Sigmoid colon (tissue), 7 donors: ENCODE data around the gene LRRC30. TPM values are rescaled to one million over a fixed set of nuclear protein-coding genes. Genes with fewer than 3 reads are reported as not detected.

Source experiments
- DNase-seq: peaks from one replicate; pipeline ENCODE4 v3.0.0-alpha.2; 2019
- H3K27ac ChIP-seq, 4 donors: fragments of 200-600 bp; sonication (generic); one replicate each; pipeline ENCODE4 v1.5.1; 2016 to 2019; ENCODE audit warnings: mild to moderate bottlenecking in 1 of 4
- H3K27me3 ChIP-seq, 3 donors: fragments of 200-600 bp; sonication (generic); one replicate each; pipeline ENCODE4 v1.5.1; 2019; ENCODE audit warnings: mild to moderate bottlenecking in 1 of 3
- H3K36me3 ChIP-seq, 4 donors: fragments of 200-600 bp; sonication (generic); one replicate each; pipeline ENCODE4 v1.5.1; 2016 to 2019
- H3K4me1 ChIP-seq, 4 donors: fragments of 200-600 bp; sonication (generic); one replicate each; pipeline ENCODE4 v1.5.1; 2017 to 2019
- H3K4me3 ChIP-seq, 4 donors: fragments of 200-600 bp; sonication (generic); one replicate each; pipeline ENCODE4 v1.5.1; 2017 to 2019; ENCODE audit warnings: mild to moderate bottlenecking in 2 of 4, moderate library complexity in 1 of 4
- H3K9me3 ChIP-seq, 4 donors: fragments of 200-600 bp in 3 of 4; sonication (generic) in 3 of 4; one replicate each; pipeline versions ENCODE4 v1.5.1 to v1.6.1; 2013 to 2019
- CTCF ChIP-seq, 4 experiments: fragments of 450-650 bp in 3 of 4; fragments of 200-600 bp in 1 of 4; IDR thresholded peaks; one replicate each; pipeline ENCODE4 v1.5.1; 2016 to 2019; ENCODE audit warnings: antibody characterized with exemption in 4 of 4, mild to moderate bottlenecking in 3 of 4, moderate library complexity in 2 of 4
- EP300 ChIP-seq, 4 donors: sonication (generic); formaldehyde crosslinking; IDR thresholded peaks; one replicate each; pipeline ENCODE4 v1.6.1; 2017; ENCODE audit warnings: antibody characterized with exemption in 4 of 4
- POLR2A ChIP-seq, 2 donors: fragments of 450-650 bp; IDR thresholded peaks; one replicate each; pipeline ENCODE4 v1.6.1; 2016; ENCODE audit warnings: antibody characterized with exemption in 2 of 2, mild to moderate bottlenecking in 2 of 2, moderate library complexity in 2 of 2
- POLR2AphosphoS5 ChIP-seq, 4 donors: sonication (generic); formaldehyde crosslinking; IDR thresholded peaks; one replicate each; pipeline ENCODE4 v1.6.1; 2017; ENCODE audit warnings: antibody characterized with exemption in 4 of 4
- WGBS, 2 donors: extraction: QIAGEN DNeasy Blood & Tissue Kit; methylation state at CpG; one replicate each; pipeline ENCODE4 v1.1.7; 2013; 5-methylcytosine and 5-hydroxymethylcytosine counted together
- intact Hi-C: fragments of 100-400 bp; cut with DNase I; formaldehyde crosslinking; loops from one replicate; pipeline ENCODE4 v1.15.1; 2023
- polyA plus RNA-seq, 3 donors: library from polyadenylated mRNA; stranded (reverse); fragments of 200-250 nt; gene quantifications; one replicate each; pipeline ENCODE4 v1.2.3, GENCODE V29; 2013
- total RNA-seq, 4 donors: library from RNA; depleted of rRNA; stranded (reverse); fragments of >200 nt; gene quantifications; one replicate each; pipeline ENCODE4 v1.1.0, GENCODE V29; 2016
- donor health status: healthy with polysubstance abuse.
- donor health status: Bipolar disorder and iron deficiency.
- donor health status: healthy.

Gene LRRC30
- total and polyA plus RNA-seq, 7 donors = not detected

DNA sequence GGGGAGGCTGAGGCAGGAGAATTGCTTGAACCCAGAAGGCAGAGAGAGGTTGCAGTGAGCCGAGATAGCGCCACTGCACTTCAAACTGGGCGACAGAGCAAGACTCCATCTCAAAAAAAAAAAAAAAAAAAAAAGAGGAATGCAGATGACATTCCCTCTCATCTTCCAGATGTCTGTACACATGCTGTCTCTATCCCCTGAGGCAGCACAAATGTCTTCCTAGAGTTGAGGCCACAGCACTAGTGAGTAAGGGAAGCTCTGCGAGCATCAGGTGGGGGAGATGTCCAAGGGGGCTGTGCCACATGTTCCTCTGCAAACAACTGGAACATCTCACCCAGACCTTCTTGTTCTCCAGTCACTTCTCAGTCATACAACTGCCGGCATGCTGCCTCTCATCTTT, 35.6 kb upstream of the LRRC30 start:
- no peaks in the 10 kb centered on the region for H3K36me3 ChIP-seq
- H3K9me3 ChIP-seq = no peaks in the 10 kb centered on the region
- no peak overlapping the region for H3K27ac ChIP-seq
- H3K27me3 ChIP-seq = no peaks in the 10 kb centered on the region
- H3K4me1 ChIP-seq = no peaks in the 10 kb centered on the region
- no peak for TF ChIP-seq POLR2AphosphoS5 (IDR thresholded peaks at IDR 0.05)
- no peak for TF ChIP-seq CTCF (IDR thresholded peaks at IDR 0.05)
- TF ChIP-seq EP300 (IDR thresholded peaks at IDR 0.05) = no peak
- TF ChIP-seq POLR2A (IDR thresholded peaks at IDR 0.05) = no peak
- WGBS, 2 donors = 88 to 93% methylated on average over 5 of the region's 5 CpGs
- no peak overlapping the region for H3K4me3 ChIP-seq
- intact Hi-C loops = no loop called here
- DNase-seq = no peak

DNA sequence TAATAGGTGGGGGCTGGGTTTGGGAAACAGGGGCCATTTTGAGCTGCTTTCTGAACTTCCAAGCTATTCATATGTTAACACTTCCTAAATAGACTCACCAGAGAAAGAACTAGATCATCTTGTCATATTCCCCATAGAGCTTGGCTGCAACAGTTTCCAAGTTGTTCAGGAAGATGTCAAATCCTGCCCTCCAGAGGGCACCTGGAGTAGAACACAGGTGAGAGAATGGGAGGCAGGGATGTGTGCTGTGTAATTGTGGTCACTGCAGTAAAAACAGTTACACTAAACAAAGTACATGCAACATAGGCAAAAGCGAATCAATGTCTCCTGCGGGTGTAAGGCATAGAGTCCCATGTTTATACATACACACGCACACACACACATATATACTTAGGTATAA, 34.5 kb upstream of the LRRC30 start:
- DNase-seq = no peak
- Histone ChIP-seq H3K27ac (no peak overlapping the region), H3K4me3 (no peak overlapping the region), H3K36me3 (no peaks in the 10 kb centered on the region), H3K9me3 (no peaks in the 10 kb centered on the region), H3K27me3 (no peaks in the 10 kb centered on the region), H3K4me1 (no peaks in the 10 kb centered on the region)
- TF ChIP-seq CTCF (IDR thresholded peaks at IDR 0.05) (no peak), POLR2A (IDR thresholded peaks at IDR 0.05) (no peak), EP300 (IDR thresholded peaks at IDR 0.05) (no peak), POLR2AphosphoS5 (IDR thresholded peaks at IDR 0.05) (no peak)
- WGBS, 2 donors = 92 to 93% methylated on average over 3 of the region's 3 CpGs
- intact Hi-C loops = no loop called here

DNA sequence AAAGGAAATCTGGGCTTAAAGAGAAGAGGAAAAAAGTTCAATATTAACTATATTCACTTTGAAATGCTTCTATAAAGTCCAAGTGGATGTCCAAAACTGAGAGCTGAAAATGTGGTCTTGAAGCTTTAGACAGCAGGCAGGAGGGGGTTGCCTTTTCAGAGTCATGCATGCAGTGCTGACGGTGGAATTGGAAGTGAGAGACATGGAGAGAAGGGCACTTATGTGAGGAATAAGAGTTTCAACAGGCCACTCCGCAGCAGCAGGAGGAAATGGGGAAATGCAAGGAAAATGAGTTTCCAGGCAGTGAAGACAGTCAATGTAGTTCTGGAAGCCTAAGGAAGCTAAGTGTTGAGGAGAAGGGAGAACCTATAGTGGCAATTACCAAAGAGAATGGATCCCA, 33.0 kb upstream of the LRRC30 start:
- H3K4me3 ChIP-seq = no peak overlapping the region
- no peaks in the 10 kb centered on the region for H3K27me3 ChIP-seq
- no peak for DNase-seq
- 78 to 84% methylated on average over 2 of the region's 2 CpGs for WGBS, 2 donors
- H3K36me3 ChIP-seq = no peaks in the 10 kb centered on the region
- TF ChIP-seq POLR2AphosphoS5 (IDR thresholded peaks at IDR 0.05) = no peak
- no peak for TF ChIP-seq POLR2A (IDR thresholded peaks at IDR 0.05)
- TF ChIP-seq EP300 (IDR thresholded peaks at IDR 0.05) = no peak
- TF ChIP-seq CTCF (IDR thresholded peaks at IDR 0.05) = no peak
- intact Hi-C loops = no loop called here
- H3K4me1 ChIP-seq = no peaks in the 10 kb centered on the region
- H3K27ac ChIP-seq = no peak overlapping the region
- H3K9me3 ChIP-seq = no peaks in the 10 kb centered on the region

GRCh38 chr18:7198326-7198725, 32.6 kb upstream of the LRRC30 start:
- intact Hi-C loops = no loop called here
- no peaks in the 10 kb centered on the region for H3K4me1 ChIP-seq
- TF ChIP-seq CTCF (IDR thresholded peaks at IDR 0.05) (no peak), POLR2AphosphoS5 (IDR thresholded peaks at IDR 0.05) (no peak), POLR2A (IDR thresholded peaks at IDR 0.05) (no peak), EP300 (IDR thresholded peaks at IDR 0.05) (no peak)
- no peak overlapping the region for H3K4me3 ChIP-seq
- DNase-seq = no peak
- no peaks in the 10 kb centered on the region for H3K36me3 ChIP-seq
- no peaks in the 10 kb centered on the region for H3K27me3 ChIP-seq
- no peaks in the 10 kb centered on the region for H3K9me3 ChIP-seq
- 28 to 60% methylated on average over 3 of the region's 3 CpGs for WGBS, 2 donors
- H3K27ac ChIP-seq = no peak overlapping the region

DNA sequence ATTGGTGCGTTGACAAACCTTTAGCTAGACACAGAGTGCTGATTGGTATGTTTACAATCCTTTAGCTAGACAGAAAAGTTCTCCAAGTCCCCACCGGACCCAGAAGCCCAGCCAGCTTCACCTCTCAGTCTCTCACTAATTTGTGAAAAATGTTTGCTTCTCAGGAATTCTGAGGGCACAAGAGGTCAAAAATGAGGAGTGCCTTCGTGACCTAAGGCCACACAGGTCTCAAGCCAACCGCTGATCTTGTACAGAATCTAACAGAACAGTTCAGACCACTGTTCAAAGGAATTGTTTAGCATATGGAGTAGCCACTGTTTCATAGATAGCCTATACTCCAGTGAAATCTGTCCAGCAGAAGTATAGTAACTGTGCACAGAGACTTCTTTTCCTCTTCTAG, 29.8 kb upstream of the LRRC30 start:
- TF ChIP-seq EP300 (IDR thresholded peaks at IDR 0.05) (no peak), POLR2A (IDR thresholded peaks at IDR 0.05) (no peak), CTCF (IDR thresholded peaks at IDR 0.05) (no peak), POLR2AphosphoS5 (IDR thresholded peaks at IDR 0.05) (no peak)
- Histone ChIP-seq H3K27me3 (no peaks in the 10 kb centered on the region), H3K4me3 (no peak overlapping the region), H3K9me3 (no peaks in the 10 kb centered on the region), H3K36me3 (no peaks in the 10 kb centered on the region), H3K27ac (no peak overlapping the region), H3K4me1 (peaks cover 0 to 17% (median 15%) of the 10 kb centered on the region in 4 donors)
- intact Hi-C loops = no loop called here
- WGBS, 2 donors = 68 to 84% methylated on average over 4 of the region's 4 CpGs
- no peak for DNase-seq
